ENCODE data around the gene DNAI7.

The DNAI7 gene

GRCh38 chr12:25071366-25071765 lies 123.6 kb downstream of the DNAI7 start:
- Histone ChIP-seq H3K4me3 (ENCODE audit: low read length) (no peak overlapping the region), H3K27me3 (replicated peaks; ENCODE audit: insufficient read depth, low read length) (no peaks in the 10 kb centered on the region), H3K9me3 (replicated peaks; ENCODE audit: insufficient read depth, low read length) (no peaks in the 10 kb centered on the region), H3K9ac (ENCODE audit: low read length) (no peak overlapping the region), H3K27ac (ENCODE audit: low read length) (no peak overlapping the region), H3K79me2 (ENCODE audit: low read length) (no peaks in the 10 kb centered on the region), H3K36me3 (replicated peaks; ENCODE audit: insufficient read depth, low read length) (no peaks in the 10 kb centered on the region), H4K20me1 (ENCODE audit: insufficient read depth, low read length) (no peaks in the 10 kb centered on the region), H3K4me1 (ENCODE audit: low read length) (no peaks in the 10 kb centered on the region), H3F3A (ENCODE audit: insufficient read depth, low read length) (no peaks in the 10 kb centered on the region), H3K4me2 (ENCODE audit: low read depth, low read length) (no peak overlapping the region), H2AFZ (ENCODE audit: low read length) (no peak overlapping the region), H3K9me2 (replicated peaks; ENCODE audit: insufficient read depth, low read length) (no peaks in the 10 kb centered on the region)
- TF ChIP-seq CTCF (IDR thresholded peaks at IDR 0.05; ENCODE audit: low read length) = no peak
- no peak for TF ChIP-seq EZH2 (optimal IDR thresholded peaks at IDR 0.05; ENCODE audit: low read depth, low read length)
- TF ChIP-seq EZH2phosphoT487 (IDR thresholded peaks at IDR 0.05; ENCODE audit: low read length) = no peak
- no peak for DNase-seq

- H3K4me1 ChIP-seq (ENCODE audit: low read length) = no peaks in the 10 kb centered on the region
- no peaks in the 10 kb centered on the region for H3K9me2 ChIP-seq (replicated peaks; ENCODE audit: insufficient read depth, low read length)
- H2AFZ ChIP-seq (ENCODE audit: low read length) = no peak overlapping the region
- no peaks in the 10 kb centered on the region for H3K36me3 ChIP-seq (replicated peaks; ENCODE audit: insufficient read depth, low read length)
- H3K27me3 ChIP-seq (replicated peaks; ENCODE audit: insufficient read depth, low read length) = no peaks in the 10 kb centered on the region
- H3K9me3 ChIP-seq (replicated peaks; ENCODE audit: insufficient read depth, low read length) = no peaks in the 10 kb centered on the region
- no peaks in the 10 kb centered on the region for H3F3A ChIP-seq (ENCODE audit: insufficient read depth, low read length)
- no peak overlapping the region for H3K4me2 ChIP-seq (ENCODE audit: low read depth, low read length)
- no peak overlapping the region for H3K9ac ChIP-seq (ENCODE audit: low read length)
- no peak overlapping the region for H3K4me3 ChIP-seq (ENCODE audit: low read length)
- no peak for TF ChIP-seq CTCF (IDR thresholded peaks at IDR 0.05; ENCODE audit: low read length)
- TF ChIP-seq EZH2 (optimal IDR thresholded peaks at IDR 0.05; ENCODE audit: low read depth, low read length) = no peak
- no peak for TF ChIP-seq EZH2phosphoT487 (IDR thresholded peaks at IDR 0.05; ENCODE audit: low read length)
- H4K20me1 ChIP-seq (ENCODE audit: insufficient read depth, low read length) = no peaks in the 10 kb centered on the region
- DNase-seq = no peak
- H3K27ac ChIP-seq (ENCODE audit: low read length) = no peak overlapping the region
- H3K79me2 ChIP-seq (ENCODE audit: low read length) = no peaks in the 10 kb centered on the region
Observed at GRCh38 chr12:25069224-25069623, 125.7 kb downstream of the DNAI7 start.

GRCh38 chr12:25065035-25065434 lies 129.9 kb downstream of the DNAI7 start:
- Histone ChIP-seq H3K36me3 (replicated peaks; ENCODE audit: insufficient read depth, low read length) (no peaks in the 10 kb centered on the region), H3K4me1 (ENCODE audit: low read length) (no peaks in the 10 kb centered on the region), H3K27me3 (replicated peaks; ENCODE audit: insufficient read depth, low read length) (no peaks in the 10 kb centered on the region), H2AFZ (ENCODE audit: low read length) (no peak overlapping the region), H3K9ac (ENCODE audit: low read length) (no peak overlapping the region), H3K79me2 (ENCODE audit: low read length) (peaks cover 27% of the 10 kb centered on the region), H4K20me1 (ENCODE audit: insufficient read depth, low read length) (no peaks in the 10 kb centered on the region), H3K9me3 (replicated peaks; ENCODE audit: insufficient read depth, low read length) (no peaks in the 10 kb centered on the region), H3K4me2 (ENCODE audit: low read depth, low read length) (no peak overlapping the region), H3F3A (ENCODE audit: insufficient read depth, low read length) (no peaks in the 10 kb centered on the region), H3K4me3 (ENCODE audit: low read length) (no peak overlapping the region), H3K27ac (ENCODE audit: low read length) (no peak overlapping the region), H3K9me2 (replicated peaks; ENCODE audit: insufficient read depth, low read length) (no peaks in the 10 kb centered on the region)
- no peak for TF ChIP-seq CTCF (IDR thresholded peaks at IDR 0.05; ENCODE audit: low read length)
- no peak for DNase-seq

All from MM.1S (cell line).